ENCODE data around the gene ZNF462.

Gene ZNF462

GRCh38 chr9:106862821-106863720 is at the start of gene ZNF462:
ZNF462 (plus strand) TSS chr9:106863166; CDS start chr9:106923384, 60,218 bp downstream.
- TF ChIP-seq USF1 (IDR thresholded peaks at IDR 0.05) (no peak), TEAD4 (IDR thresholded peaks at IDR 0.05) (no peak)

GRCh38 chr9:106816524-106816923 is 46.4 kb upstream of the ZNF462 start:
- TF ChIP-seq USF1 (IDR thresholded peaks at IDR 0.05) (no peak), MAX (IDR thresholded peaks at IDR 0.05) (no peak), EGR1 (IDR thresholded peaks at IDR 0.05) (no peak), CEBPB (IDR thresholded peaks at IDR 0.05) (no peak), TCF12 (IDR thresholded peaks at IDR 0.05; ENCODE audit: low read depth) (no peak), ZBTB7A (IDR thresholded peaks at IDR 0.05; ENCODE audit: low read depth) (no peak), EP300 (IDR thresholded peaks at IDR 0.05; ENCODE audit: borderline replicate concordance) (no peak), CREB1 (IDR thresholded peaks at IDR 0.05; ENCODE audit: low read depth) (no peak), REST (IDR thresholded peaks at IDR 0.05; ENCODE audit: low read depth) (no peak), YY1 (IDR thresholded peaks at IDR 0.05; ENCODE audit: low read depth) (no peak)

GRCh38 chr9:106818034-106818433 is 44.9 kb upstream of the ZNF462 start:
- no peak for TF ChIP-seq TCF12 (IDR thresholded peaks at IDR 0.05; ENCODE audit: low read depth)
- no peak for TF ChIP-seq TEAD4 (IDR thresholded peaks at IDR 0.05)
- TF ChIP-seq REST (IDR thresholded peaks at IDR 0.05; ENCODE audit: low read depth), result no peak
- no peak for TF ChIP-seq RAD21 (IDR thresholded peaks at IDR 0.05; ENCODE audit: low read depth)
- TF ChIP-seq ZBTB7A (IDR thresholded peaks at IDR 0.05; ENCODE audit: low read depth), result no peak
- no peak for TF ChIP-seq EP300 (IDR thresholded peaks at IDR 0.05; ENCODE audit: borderline replicate concordance)
- no peak for TF ChIP-seq YY1 (IDR thresholded peaks at IDR 0.05; ENCODE audit: low read depth)
- TF ChIP-seq CEBPB (IDR thresholded peaks at IDR 0.05), result no peak
- no peak for TF ChIP-seq EGR1 (IDR thresholded peaks at IDR 0.05)
- TF ChIP-seq MAX (IDR thresholded peaks at IDR 0.05), result no peak

- no peak for TF ChIP-seq MAX (IDR thresholded peaks at IDR 0.05)
- TF ChIP-seq EP300 (IDR thresholded peaks at IDR 0.05; ENCODE audit: borderline replicate concordance), result no peak
- TF ChIP-seq ZBTB7A (IDR thresholded peaks at IDR 0.05; ENCODE audit: low read depth), result no peak
- TF ChIP-seq REST (IDR thresholded peaks at IDR 0.05; ENCODE audit: low read depth), result no peak
- no peak for TF ChIP-seq EGR1 (IDR thresholded peaks at IDR 0.05)
- TF ChIP-seq TEAD4 (IDR thresholded peaks at IDR 0.05), result no peak
- no peak for TF ChIP-seq RAD21 (IDR thresholded peaks at IDR 0.05; ENCODE audit: low read depth)
- no peak for TF ChIP-seq NFIC (IDR thresholded peaks at IDR 0.05)
- TF ChIP-seq YY1 (IDR thresholded peaks at IDR 0.05; ENCODE audit: low read depth), result no peak
- TF ChIP-seq USF1 (IDR thresholded peaks at IDR 0.05), result no peak
- TF ChIP-seq TAF1 (IDR thresholded peaks at IDR 0.05; ENCODE audit: low read depth), result no peak
- TF ChIP-seq TCF12 (IDR thresholded peaks at IDR 0.05; ENCODE audit: low read depth), result no peak
- no peak for TF ChIP-seq FOXM1 (IDR thresholded peaks at IDR 0.05; ENCODE audit: borderline replicate concordance, low read depth)
These were observed 42.1 kb upstream of the ZNF462 start for GRCh38 chr9:106820866-106821265.

Measured in Ishikawa (cell line).